HCEC 1CT (cell line): Measurements from ENCODE around the gene MYLK4.

Source experiments
- DNase-seq: peaks from one replicate; pipeline ENCODE4 v3.0.0-alpha.2; 2017

MYLK4 gene

DNA sequence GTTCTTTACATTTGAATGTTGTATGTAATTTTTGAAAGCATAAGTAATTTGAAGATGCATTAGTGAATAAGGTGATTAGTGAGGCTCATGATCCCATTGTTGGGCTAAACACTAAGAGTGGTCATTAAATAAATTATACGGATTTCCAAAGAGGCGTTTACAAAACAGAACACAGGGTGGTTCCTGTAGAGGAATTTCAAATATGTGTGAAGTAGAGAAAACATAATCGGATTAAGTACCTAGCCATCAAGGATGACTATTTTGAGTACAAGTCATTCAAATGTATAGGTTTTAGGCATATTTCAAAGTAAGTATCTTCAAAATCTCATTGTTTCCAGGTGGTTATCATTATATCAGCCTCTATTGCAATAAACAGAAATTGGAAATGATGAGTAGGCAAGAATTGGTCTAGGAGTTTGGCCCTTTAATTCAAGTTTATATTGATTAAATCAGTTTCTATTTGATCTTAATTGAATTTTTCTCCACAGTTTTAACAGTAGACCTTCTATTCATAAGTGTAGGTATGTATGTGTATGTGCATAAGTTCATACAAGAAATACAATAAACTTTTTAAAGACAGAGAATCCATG is 94.8 kb downstream of the MYLK4 start:
- no peak for DNase-seq

DNA sequence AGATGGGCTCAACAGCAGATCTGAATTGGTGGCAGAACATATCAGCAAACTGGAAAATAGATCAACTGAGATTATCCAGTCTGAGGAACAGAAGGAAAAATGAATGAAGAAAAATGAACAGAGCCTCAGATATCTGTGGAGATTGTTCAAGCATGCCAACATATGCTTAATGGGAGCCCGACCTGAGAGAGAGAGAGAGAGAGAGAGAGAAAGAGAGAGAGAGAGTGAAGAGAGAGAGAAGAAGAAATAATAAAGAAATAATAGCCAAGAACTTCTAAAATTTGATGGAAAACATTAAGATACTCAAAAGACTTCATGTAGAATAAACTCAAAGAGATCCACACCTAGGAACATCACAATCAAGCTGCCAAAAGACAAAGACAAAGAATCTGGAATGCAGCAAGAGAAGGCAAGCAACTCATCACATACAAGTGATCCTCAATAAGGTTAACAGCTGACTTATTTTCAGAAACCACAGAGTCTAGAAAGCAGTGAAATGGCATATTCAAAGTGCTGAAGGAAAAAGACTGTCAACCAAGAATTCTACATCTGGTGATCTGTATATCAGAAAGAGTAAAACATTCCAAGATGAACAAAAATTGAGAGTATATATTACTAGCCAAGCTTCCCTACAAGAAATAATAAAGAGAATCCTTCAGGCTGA is 97.2 kb downstream of the MYLK4 start:
- no peak for DNase-seq

DNA sequence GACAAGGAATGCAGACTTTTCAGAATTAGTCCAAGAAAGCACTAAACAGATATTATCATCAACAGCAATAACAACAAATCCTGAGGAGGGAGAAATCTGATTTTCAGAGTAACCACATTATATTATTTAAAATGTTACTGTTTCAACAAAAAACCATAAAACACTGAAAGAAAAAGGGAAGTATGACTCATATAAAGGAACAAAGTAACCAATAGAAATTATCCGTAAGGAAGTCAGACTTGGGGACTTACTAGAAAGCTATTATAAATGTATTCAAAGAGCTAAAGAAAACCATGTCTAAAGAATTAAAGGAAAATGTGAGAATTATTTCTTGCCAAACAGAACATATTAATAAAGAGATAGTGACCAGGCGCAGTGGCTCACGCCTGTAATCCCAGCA is 98.1 kb downstream of the MYLK4 start:
- DNase-seq = no peak

DNA sequence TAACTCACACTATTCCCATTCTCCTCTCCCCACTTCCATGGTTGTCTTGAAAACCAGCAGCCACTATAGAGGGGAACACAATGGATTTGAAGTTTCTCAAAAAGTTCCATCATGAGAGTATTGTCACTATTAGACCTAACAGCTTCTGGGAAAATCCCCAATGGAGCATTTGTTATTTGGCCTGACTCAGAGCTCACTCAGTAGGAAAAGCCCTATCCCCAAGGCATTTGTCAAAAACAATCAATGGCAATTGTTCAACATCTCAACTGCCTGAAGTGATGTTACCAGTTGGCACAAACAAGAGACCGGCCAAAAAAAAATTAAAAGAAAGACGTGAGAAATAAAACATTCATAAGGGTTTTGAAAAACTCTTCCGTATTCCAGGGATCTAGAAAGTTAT is 98.8 kb downstream of the MYLK4 start:
- DNase-seq = no peak

DNA sequence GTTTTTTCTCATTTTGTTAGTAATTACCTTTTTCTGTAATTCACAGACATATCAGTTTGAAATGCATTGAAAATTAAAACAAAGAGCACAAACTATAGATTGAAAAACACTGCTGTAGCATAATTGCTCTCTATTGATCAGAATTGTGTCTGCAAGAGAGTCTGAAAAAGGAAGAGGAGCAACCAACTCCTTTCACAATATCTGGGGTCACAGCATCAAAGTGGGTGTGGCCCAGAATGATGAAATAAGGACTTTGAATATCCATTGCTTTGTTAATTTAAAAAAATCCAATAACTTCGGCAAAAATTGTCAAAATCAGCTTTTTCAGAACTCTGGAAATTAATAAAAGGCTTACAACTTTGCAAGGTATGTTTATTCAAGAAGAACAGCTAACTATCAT is 99.2 kb downstream of the MYLK4 start:
- no peak for DNase-seq

DNA sequence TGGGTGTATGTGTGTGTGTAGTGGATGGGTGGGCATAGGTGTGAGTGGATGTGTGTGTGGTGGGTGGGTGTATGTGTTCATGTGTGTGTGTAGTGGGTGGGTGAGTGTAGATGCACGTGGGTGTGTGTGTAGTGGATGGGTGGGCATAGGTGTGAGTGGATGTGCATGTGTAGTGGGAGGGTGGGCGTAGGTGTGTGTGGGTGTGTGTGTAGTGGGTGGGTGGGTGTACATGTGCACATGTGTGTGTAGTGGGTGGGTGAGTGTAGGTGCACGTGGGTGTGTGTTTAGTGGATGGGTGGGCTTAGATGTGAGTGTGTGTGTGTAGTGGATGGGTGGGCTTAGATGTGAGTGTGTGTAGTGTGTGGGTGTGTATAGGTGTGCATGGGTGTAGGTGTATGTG is 104.4 kb downstream of the MYLK4 start:
- no peak for DNase-seq

DNA sequence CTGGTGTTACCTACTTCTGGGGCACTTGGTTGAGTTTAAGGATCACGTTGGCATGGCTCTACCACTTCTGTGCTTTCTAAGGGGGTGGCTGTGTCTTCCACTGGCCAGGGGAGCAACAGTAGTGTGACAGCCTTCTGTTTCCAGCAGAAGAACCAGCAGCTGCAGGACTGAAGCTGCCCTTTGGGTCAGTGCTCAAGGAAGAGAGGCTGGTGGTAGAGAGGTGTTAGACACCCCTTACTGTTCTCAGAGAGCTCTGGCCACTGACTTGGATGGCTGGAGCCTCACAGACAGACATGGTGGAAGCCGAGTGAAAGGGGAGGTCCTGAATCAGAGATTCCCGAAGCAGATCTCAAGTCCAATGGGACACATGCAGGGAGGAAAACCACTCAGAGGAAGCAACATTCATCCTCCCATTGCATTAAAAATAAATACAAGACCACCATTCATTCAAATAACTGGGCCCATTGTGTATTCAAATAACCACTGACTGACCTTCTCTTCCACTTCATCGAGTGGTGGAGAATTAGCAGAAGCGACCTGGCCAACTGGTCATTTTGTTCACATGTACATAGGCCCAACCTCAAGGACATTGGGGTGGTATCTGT is 106.7 kb downstream of the MYLK4 start:
- DNase-seq = no peak

DNA sequence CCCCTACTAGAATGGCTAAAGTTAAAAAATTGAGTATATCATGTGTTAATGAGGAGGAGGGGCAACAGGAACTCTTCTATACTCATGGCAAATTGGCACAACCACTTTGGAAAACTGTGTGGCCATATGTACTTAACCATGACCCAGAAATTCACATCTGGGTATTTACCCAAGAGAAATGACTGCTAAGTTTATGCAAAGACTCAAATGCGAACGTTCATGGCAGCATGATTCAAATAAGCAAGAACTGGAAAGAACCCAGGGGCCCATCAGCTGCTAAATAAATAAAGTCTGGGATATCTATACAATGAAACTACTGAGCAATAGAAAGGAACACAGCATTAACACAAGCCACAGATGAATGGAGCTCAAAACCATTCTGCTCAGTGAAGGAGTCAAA is 107.6 kb downstream of the MYLK4 start:
- DNase-seq = no peak

DNA sequence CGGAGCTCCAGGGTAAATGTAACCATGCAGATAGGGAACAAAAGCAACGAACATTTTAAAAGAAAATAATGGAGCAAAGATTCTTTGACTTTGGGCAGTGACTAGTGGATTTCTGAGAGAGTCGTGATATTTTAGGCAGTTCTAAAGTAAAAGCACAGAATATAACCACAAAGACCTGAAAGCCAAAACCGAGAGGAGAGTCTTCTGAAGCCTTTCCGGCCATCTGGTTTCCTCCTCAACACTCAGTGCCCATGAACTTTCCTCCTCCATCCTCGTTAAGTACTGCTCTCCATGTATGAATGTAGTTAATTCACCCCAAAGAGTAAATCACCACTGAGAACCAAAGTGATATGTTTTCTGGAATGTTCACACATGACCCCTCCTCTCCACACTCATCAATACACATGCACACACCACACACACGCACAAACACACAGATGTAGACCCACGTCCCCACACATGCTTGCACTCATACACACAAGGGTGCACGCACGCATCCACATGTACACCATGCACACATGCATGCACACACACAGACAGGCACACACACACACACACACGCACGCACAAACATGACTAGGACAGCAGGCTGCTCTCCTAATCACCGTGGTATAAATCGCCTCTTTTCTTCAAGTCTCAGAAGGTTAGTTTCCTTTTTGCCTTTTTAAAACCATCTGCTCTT is 109.5 kb downstream of the MYLK4 start:
- no peak for DNase-seq

DNA sequence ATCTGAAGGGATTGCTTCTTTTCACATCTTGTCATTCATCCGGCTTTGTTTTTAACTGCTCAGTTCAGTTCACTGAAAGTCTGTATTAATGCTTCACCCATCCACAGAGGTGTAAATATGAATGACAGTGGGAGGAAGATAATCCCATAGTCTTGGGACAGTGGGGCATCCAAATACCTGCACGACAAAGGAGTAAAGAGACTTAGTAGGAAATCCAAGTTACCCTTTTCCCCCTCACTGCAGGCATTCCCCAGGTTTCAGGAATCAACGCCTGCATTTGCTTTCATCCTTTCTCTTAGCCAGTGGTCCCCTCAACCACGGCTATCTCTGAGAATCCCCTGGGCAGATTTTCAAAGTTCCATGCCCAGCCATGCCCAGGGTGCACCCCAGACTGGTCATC is 110.2 kb downstream of the MYLK4 start:
- DNase-seq = no peak

DNA sequence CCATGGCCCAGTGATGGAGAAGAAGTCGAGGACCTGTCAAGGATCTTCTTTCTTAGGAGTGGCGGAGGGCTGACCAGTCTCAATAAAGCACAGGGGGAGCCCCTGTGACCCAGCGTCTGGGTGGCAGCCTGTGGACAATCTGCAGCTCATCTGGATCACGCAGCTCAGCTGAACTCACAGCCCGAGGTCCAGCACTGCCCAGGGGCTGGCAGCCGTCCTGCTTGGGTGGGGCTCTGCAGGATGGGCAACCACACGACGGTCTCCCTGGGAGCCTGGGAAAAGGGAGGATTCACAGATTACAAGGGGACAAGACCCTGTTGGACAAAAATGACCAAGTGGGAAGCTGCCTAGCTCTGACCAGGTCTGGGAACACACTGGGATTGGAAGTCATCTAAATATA is 110.8 kb downstream of the MYLK4 start:
- DNase-seq = no peak

DNA sequence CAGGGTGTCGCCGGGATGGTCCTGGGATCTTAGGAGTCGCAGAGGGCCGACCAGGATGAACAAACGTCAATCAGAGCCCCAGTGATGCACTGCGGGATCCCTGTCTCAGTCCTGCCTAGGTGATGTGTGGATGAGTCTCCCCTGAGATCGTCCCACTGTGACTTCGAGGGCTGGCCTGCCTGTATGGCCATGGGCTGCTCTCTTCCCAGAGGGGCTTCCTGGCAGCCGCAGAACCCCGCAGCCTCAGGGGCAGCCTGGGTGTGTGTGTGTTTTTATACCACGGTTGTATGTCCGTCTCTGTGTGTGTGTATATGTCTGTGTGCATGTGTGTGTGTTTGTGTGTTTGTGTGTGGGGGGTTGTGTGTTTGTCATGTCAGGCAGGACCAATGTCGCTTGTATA is 111.6 kb downstream of the MYLK4 start:
- DNase-seq = no peak

DNA sequence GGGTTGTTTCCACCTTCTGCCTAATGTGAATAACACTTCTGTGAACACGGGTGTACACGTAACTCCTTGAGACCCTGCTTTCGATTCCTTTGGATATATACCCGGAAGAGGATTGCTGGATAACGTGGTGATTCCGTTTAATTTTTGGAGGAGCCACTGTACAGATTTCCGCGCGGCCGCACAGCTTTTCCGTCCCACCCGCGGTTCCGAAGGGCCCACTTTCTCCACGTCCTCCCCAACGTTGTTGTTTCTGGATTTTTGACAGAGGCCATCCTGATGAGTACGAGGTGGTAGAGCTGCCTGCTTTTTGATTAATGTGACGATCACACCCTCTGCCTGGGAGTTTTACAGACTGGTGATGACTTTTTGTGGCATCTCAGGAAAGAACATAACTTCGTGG is 114.0 kb downstream of the MYLK4 start:
- no peak for DNase-seq

DNA sequence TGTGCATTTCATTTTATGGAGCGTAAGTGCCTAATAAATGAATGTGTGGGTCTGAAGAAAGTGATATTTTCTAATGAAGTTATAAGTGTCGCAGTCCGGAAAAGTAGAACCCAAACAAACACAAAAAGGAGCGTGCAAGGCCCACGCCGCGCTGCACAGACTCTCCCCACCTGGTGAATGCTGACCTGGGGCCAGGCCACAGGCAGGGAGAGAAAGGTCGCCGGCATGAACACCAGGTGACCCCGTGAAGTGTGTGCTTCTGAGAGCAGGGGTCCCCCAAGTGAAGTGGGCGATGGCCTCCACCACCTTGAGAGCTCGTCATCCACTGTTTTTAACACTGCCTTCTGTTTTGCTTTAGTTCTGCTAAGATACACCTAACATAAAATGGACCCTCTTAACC is 114.8 kb downstream of the MYLK4 start:
- no peak for DNase-seq

DNA sequence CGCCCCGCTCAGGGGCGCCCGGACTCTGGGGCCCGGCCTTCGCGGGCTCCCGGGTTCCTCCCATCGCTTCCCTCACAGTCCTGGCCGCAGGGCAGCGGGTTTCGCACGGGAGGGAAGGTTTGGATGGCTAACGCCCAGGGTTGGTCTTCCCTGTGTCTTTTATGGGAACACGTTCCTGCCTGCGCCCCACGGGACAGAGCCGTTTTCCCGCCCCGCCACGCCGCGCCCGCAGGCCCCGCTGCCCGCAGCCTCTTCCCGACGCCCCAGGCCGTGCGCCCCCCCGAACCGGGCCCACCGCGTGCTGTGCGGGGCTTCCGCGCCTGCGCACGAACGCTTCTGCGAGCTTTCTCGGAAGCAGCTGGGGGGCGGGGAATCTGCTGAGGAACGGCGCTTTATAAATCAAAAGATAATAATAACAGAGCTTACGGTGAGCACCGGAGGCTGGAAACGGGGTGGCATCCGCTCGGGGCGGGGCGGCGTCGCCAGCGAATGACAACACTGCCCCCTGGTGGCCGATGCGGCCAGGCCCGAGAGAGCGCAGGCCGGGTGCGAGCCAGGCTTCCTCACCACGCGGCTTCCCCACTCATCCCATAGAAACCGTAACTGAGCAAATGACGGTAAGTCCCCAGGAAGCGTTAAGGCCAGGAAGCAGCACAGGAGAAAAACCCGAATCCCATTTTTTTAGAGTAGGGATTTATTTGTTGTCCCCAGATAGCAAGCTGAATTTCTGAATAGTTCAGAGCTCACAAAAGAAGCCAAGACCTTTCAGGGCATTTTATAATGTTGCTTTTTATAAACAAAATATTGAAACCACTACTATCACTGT is 116.4 kb downstream of the MYLK4 start:
- peak; percentile 74 for DNase-seq

DNA sequence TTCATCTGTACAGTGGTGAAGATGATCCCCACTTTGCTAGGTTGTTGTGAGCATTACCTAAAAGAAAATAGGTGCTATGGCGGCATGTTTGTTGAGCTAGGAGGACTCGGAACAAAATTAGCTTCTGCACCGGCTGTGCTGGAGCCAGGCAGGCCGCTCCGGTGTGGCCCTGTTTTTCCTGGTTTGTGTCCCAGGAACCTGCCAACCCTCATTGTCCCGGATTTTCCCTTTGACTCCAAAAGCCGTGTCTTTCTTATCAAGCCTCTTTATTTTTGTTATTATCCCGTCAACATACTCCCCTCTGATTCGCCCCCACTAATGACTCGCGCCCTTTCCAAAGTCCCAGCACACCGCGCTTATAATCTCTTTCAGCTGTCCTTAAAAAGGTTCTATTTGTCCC is 117.0 kb downstream of the MYLK4 start:
- no peak for DNase-seq

DNA sequence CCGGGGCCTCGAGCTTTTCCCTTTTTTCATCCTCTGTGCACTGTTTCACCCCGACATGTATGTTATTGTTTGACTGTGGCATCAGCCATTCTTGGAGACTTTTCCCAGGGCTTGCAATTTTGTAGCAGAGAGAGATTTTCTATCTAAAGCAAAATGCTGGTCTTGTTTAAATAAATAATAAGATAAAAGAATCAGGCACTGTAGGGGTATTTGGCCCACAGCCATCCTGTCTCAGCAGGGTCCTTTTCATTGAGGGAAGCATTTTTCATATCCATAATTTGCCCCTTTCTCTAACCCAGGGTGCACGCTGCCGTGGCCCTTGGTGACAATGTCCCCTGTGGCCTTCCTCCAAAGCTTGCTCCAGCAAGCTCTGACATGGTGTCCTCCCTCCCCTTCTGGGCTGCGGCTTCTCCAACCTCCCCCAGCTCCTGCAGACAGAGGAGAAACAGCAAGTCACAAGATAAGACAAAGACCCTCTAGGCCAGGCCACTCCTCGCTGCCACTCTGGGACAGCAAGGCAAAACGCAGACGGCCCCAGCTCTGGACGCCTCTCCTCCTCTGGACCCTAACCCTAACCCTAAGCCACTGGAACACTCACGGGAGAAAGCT is 117.6 kb downstream of the MYLK4 start:
- no peak for DNase-seq

DNA sequence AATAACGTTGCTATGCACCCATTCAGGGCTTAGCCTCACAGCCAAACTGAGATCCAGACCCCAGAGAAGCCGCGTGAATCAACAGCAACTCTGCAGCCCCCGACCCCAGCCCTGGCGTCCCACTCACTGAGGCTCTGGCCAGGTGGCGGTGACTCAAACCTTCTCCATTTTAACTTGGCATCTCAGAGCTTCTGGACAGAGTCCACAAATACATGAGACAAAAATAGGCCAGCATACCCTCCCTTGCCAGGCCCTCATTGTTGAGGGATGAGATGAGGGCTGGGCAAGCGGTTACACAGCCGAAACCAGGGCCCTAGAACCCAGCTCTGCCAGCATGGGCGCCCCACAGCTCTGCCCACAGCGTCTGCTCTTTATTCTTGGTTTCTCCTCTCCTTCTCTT is 118.4 kb downstream of the MYLK4 start:
- no peak for DNase-seq

DNA sequence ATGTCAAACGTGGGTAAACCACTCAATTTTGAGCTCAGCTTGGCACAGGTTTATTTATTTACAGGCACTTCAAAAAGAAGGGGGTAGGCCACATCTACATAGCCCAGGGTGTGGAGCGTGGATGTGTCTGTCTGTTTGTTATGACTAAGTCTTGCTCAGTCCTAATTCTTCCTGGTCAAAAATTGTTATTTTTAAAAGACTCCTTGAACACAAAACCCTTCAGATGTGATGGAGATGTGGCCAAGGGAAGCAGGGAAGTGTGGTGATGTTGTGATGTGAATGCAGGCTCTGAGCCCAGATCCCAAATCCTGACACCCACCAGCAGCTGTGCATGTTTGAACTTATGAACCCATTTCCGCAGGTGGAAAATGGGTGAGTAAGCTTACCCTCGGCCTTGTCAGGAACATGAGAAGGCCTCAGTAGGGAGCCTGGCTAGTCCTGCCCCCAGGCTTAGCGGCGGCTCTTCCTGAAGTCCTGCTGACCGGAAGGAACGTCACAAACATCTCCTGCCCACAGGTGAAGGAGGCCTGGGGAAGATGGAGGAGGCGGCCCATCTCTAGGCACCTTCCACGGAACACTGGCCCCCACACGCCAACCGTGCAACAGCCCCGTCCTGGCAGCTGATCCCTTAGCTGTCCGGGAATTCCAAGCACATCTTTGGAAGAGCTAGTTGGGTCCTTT is 119.7 kb downstream of the MYLK4 start:
- DNase-seq = peak; percentile 50

DNA sequence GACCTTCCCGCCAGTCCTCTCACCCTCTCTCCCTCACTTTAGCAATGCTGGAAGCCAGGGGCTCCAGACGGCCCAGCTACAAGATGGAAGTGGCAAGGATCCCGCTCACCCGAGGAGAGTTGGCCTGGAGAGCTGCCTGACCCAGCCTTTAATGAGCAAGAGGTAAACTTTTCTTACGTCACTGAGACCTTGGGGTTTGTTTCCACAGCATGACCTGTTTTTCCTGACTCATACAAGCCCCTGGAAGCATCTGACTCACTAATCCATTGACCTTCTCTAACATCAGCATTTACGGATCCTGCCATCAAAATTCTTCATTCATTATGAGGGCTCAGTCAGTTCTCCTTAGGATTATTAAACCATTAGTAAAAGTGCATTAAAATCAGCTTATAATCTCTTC is 120.4 kb downstream of the MYLK4 start:
- DNase-seq = peak; percentile 97

DNA sequence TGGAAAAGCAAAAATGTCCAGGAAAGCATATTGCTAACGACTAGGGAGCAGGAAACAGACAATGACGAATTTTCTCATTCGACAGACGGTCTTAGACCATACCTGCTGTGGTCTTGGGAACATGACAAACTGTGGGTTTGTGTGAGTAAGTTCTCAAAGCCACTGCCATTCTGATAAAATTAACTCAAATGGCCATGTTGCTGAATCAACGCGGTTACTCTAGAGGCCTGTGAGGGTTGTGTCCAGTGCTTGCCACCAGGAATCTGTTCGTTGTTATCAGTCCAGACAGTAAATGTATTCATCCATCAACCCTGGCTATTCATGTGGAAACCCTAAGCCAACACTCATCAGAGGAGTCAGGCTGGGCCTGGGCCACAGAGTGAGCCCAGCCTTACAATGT is 124.3 kb downstream of the MYLK4 start:
- DNase-seq = no peak

DNA sequence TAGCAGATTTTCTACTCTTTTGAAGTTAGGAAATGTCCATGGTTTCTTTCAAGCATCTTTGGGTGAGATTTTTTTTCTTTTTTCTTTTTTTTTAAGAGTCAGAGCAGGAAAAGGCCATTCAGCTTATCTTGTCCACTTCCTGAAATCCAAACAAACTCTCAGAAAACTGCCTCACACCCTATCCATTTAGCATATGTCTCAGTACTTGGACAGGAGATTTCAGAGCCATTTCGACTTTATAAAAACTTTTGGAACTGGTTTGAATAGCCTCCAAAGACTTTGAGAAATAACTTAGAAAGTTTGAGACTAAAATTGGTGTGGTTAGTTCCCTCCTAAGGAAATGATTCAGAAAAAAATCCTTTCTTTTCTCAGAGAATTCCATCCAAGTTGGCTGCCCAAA is 125.1 kb downstream of the MYLK4 start:
- no peak for DNase-seq
